Measurements from ENCODE around the gene MAML3.

Gene MAML3

GRCh38 chr4:139817657-139818452 is 336.1 kb downstream of the MAML3 start:
- Histone ChIP-seq H3K4me2 (ENCODE audit: low read length) (no peak overlapping the region), H3K9me2 (replicated peaks; ENCODE audit: control insufficient read depth, low read length) (no peaks in the 10 kb centered on the region; the same call in 1 of the 2 replicates), H3K4me1 (ENCODE audit: control insufficient read depth, low read length) (no peaks in the 10 kb centered on the region), H3K4me3 (ENCODE audit: low read length) (no peak overlapping the region), H3K27ac (ENCODE audit: low read depth, low read length) (no peak overlapping the region), H3K9me3 (ENCODE audit: control insufficient read depth, insufficient read depth, low read length) (no peaks in the 10 kb centered on the region), H3F3A (ENCODE audit: control insufficient read depth, insufficient read depth) (no peaks in the 10 kb centered on the region), H3K27me3 (ENCODE audit: control insufficient read depth, low read length) (no peaks in the 10 kb centered on the region), H4K20me1 (ENCODE audit: control insufficient read depth, insufficient read depth, low read depth, low read length) (no peaks in the 10 kb centered on the region), H3K36me3 (ENCODE audit: control insufficient read depth, low read length) (no peaks in the 10 kb centered on the region), H3K79me2 (ENCODE audit: control insufficient read depth, low read length) (no peaks in the 10 kb centered on the region)
- TF ChIP-seq CTCF (IDR thresholded peaks at IDR 0.05; ENCODE audit: low read depth, low read length, poor library complexity, severe bottlenecking), result no peak
- no peak for TF ChIP-seq EZH2phosphoT487 (IDR thresholded peaks at IDR 0.05; ENCODE audit: borderline replicate concordance, low read length)

- H3K4me1 ChIP-seq (ENCODE audit: control insufficient read depth, low read length), result no peaks in the 10 kb centered on the region
- no peaks in the 10 kb centered on the region; the same call in 1 of the 2 replicates for H3K9me2 ChIP-seq (replicated peaks; ENCODE audit: control insufficient read depth, low read length)
- no peaks in the 10 kb centered on the region for H4K20me1 ChIP-seq (ENCODE audit: control insufficient read depth, insufficient read depth, low read depth, low read length)
- no peak overlapping the region for H3K4me2 ChIP-seq (ENCODE audit: low read length)
- H3K79me2 ChIP-seq (ENCODE audit: control insufficient read depth, low read length), result no peaks in the 10 kb centered on the region
- no peaks in the 10 kb centered on the region for H3K27me3 ChIP-seq (ENCODE audit: control insufficient read depth, low read length)
- no peak for TF ChIP-seq EZH2phosphoT487 (IDR thresholded peaks at IDR 0.05; ENCODE audit: borderline replicate concordance, low read length)
- no peak for TF ChIP-seq CTCF (IDR thresholded peaks at IDR 0.05; ENCODE audit: low read depth, low read length, poor library complexity, severe bottlenecking)
- no peak overlapping the region for H3K4me3 ChIP-seq (ENCODE audit: low read length)
- H3F3A ChIP-seq (ENCODE audit: control insufficient read depth, insufficient read depth), result no peaks in the 10 kb centered on the region
- H3K27ac ChIP-seq (ENCODE audit: low read depth, low read length), result no peak overlapping the region
- H3K9me3 ChIP-seq (ENCODE audit: control insufficient read depth, insufficient read depth, low read length), result no peaks in the 10 kb centered on the region
- H3K36me3 ChIP-seq (ENCODE audit: control insufficient read depth, low read length), result no peaks in the 10 kb centered on the region
These were observed 337.1 kb downstream of the MAML3 start for GRCh38 chr4:139816856-139817255.

- no peaks in the 10 kb centered on the region for H3K9me3 ChIP-seq (ENCODE audit: control insufficient read depth, insufficient read depth, low read length)
- no peaks in the 10 kb centered on the region for H3K4me1 ChIP-seq (ENCODE audit: control insufficient read depth, low read length)
- H3K27me3 ChIP-seq (ENCODE audit: control insufficient read depth, low read length), result no peaks in the 10 kb centered on the region
- H3K9me2 ChIP-seq (replicated peaks; ENCODE audit: control insufficient read depth, low read length), result no peaks in the 10 kb centered on the region; the same call in 1 of the 2 replicates
- no peak overlapping the region for H3K27ac ChIP-seq (ENCODE audit: low read depth, low read length)
- H3K4me2 ChIP-seq (ENCODE audit: low read length), result no peak overlapping the region
- H3K79me2 ChIP-seq (ENCODE audit: control insufficient read depth, low read length), result no peaks in the 10 kb centered on the region
- no peaks in the 10 kb centered on the region for H3F3A ChIP-seq (ENCODE audit: control insufficient read depth, insufficient read depth)
- no peaks in the 10 kb centered on the region for H4K20me1 ChIP-seq (ENCODE audit: control insufficient read depth, insufficient read depth, low read depth, low read length)
- TF ChIP-seq CTCF (IDR thresholded peaks at IDR 0.05; ENCODE audit: low read depth, low read length, poor library complexity, severe bottlenecking) (no peak), EZH2phosphoT487 (IDR thresholded peaks at IDR 0.05; ENCODE audit: borderline replicate concordance, low read length) (no peak)
- H3K4me3 ChIP-seq (ENCODE audit: low read length), result no peak overlapping the region
- H3K36me3 ChIP-seq (ENCODE audit: control insufficient read depth, low read length), result no peaks in the 10 kb centered on the region
These were observed 338.0 kb downstream of the MAML3 start for GRCh38 chr4:139815778-139816601.

Data from DOHH2 (cell line).